Measurements from ENCODE around the gene KIAA1755. TPM values are rescaled to one million over a fixed set of nuclear protein-coding genes. Genes with fewer than 3 reads are reported as not detected.

KIAA1755 gene
- total and polyA plus RNA-seq, 9 of the 15 experiments (the other 6 are each of a cell fraction or from before 2014, with no cell fraction given), result not detected

DNA sequence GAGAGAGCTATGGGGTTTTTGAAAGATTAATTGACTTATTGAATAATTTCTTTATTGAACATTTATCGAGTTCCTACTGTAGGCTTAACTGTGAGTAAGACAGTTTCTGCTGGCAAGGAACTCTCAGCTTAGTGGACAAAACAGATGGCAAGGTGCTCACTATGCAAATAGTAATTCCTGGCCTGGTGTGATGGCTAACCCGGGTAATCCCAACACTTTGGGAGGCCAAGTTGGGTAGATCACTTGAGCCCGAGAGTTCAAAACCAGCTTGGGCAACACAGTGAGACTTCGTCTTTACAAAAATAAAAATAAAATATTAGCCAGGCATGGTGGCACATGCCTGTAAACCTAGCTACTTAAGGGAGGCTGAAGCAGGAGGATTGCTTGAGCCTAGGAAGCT is 82.0 kb downstream of the KIAA1755 start (continued):
- TF ChIP-seq, protein P1, sequence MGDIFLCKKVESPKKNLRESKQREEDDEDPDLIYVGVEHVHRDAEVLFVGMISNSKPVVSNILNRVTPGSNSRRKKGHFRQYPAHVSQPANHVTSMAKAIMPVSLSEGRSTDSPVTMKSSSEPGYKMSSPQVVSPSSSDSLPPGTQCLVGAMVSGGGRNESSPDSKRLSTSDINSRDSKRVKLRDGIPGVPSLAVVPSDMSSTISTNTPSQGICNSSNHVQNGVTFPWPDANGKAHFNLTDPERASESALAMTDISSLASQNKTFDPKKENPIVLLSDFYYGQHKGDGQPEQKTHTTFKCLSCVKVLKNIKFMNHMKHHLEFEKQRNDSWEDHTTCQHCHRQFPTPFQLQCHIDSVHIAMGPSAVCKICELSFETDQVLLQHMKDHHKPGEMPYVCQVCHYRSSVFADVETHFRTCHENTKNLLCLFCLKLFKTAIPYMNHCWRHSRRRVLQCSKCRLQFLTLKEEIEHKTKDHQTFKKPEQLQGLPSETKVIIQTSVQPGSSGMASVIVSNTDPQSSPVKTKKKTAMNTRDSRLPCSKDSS (IDR thresholded peaks at IDR 0.05; ENCODE audit: low read depth, partially characterized antibody), result no peak
- TF ChIP-seq TCF7L2 (IDR thresholded peaks at IDR 0.05; ENCODE audit: low read depth, low read length), result no peak
- no peak for TF ChIP-seq USF1 (CRISPR knock-in tag; IDR thresholded peaks at IDR 0.05)
- TF ChIP-seq PTRF (tag; IDR thresholded peaks at IDR 0.05), result no peak
- TF ChIP-seq, protein P2, sequence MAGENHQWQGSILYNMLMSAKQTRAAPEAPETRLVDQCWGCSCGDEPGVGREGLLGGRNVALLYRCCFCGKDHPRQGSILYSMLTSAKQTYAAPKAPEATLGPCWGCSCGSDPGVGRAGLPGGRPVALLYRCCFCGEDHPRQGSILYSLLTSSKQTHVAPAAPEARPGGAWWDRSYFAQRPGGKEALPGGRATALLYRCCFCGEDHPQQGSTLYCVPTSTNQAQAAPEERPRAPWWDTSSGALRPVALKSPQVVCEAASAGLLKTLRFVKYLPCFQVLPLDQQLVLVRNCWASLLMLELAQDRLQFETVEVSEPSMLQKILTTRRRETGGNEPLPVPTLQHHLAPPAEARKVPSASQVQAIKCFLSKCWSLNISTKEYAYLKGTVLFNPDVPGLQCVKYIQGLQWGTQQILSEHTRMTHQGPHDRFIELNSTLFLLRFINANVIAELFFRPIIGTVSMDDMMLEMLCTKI (IDR thresholded peaks at IDR 0.05; ENCODE audit: partially characterized antibody), result no peak

DNA sequence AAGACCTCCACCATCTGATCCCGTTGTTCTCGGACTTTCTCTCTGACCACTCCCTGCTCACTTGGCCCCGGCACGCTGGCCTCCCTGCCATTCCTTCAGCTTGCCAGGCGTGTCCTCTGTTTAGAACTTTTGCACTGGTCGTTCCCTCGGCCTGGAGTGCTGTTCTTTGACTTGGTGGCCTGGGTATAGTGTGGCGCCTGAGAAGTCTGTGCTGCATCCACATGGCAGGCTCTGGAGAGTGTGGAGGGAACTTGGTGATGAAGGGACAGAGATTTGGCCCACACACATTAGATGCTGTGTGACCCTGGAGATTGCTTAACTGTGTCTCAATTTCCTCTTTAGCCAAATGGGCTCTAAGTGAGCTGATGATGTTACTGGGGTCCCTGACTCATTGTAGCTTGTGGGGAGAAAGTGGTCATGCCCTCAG is 82.5 kb downstream of the KIAA1755 start:
- FAIRE-seq (no peak), DNase-seq (ENCODE audit: extremely low read depth in 1 of 4, low spot score in 3 of 4) (no peak), ATAC-seq (no peak)
- WGBS (ENCODE audit: insufficient coverage, low coverage, missing lambda C conversion rate), result 5% methylated on average over 8 of the region's 8 CpGs
- Histone ChIP-seq H3K9me3 (replicated peaks; ENCODE audit: control insufficient read depth, insufficient read depth, low read depth, low read length) (no peaks in the 10 kb centered on the region), H3K79me2 (ENCODE audit: control insufficient read depth, insufficient read depth, low read length) (no peaks in the 10 kb centered on the region), H3K4me3 (no peak overlapping the region), H3K9me1 (ENCODE audit: control insufficient read depth, insufficient read depth, low read length) (no peaks in the 10 kb centered on the region), H3K27me3 (ENCODE audit: control insufficient read depth in 2 of 2, insufficient read depth in 2 of 2, low read length in 2 of 2) (peaks cover 31 to 45% of the 10 kb centered on the region in 2 experiments; a peak in 4 of 5 replicates), H3K9ac (ENCODE audit: insufficient read depth in 1 of 2, low read depth in 2 of 2, low read length in 2 of 2) (no peak overlapping the region), H3K4me2 (ENCODE audit: insufficient read depth, low read length) (no peak overlapping the region), H3K27ac (ENCODE audit: extremely low read depth, low read depth, low read length) (no peak overlapping the region), H3K36me3 (ENCODE audit: control insufficient read depth, insufficient read depth, low read length) (no peaks in the 10 kb centered on the region), H2AFZ (ENCODE audit: low read depth, low read length) (no peak overlapping the region), H4K20me1 (replicated peaks; ENCODE audit: control insufficient read depth, insufficient read depth, low read length) (0 out of 2 replicates have a peak, but pooled peaks cover 7% of the 10 kb centered on the region), H3K4me1 (replicated peaks in 1 of 2; ENCODE audit: control insufficient read depth in 2 of 2, insufficient read depth in 2 of 2, low read length in 2 of 2) (peaks cover 5 to 6% of the 10 kb centered on the region in 2 experiments; a peak in 2 of 5 replicates)
- intact Hi-C loops (cut with micrococcal nuclease), result no loop called here
- ChIA-PET POLR2A (interaction anchor here (1.0 kb wide), 1 partner anchor 14 kb away, joined by 3 read pairs; no protein-coding TSS in a partner anchor), CTCF (ENCODE audit: low intra/inter-chr PET ratio) (no interaction called here)
- BruUV-seq (replicated peaks), result no TSS peak
- in situ Hi-C loops (cut with MboI), result no loop called here
- TF ChIP-seq, protein P3, sequence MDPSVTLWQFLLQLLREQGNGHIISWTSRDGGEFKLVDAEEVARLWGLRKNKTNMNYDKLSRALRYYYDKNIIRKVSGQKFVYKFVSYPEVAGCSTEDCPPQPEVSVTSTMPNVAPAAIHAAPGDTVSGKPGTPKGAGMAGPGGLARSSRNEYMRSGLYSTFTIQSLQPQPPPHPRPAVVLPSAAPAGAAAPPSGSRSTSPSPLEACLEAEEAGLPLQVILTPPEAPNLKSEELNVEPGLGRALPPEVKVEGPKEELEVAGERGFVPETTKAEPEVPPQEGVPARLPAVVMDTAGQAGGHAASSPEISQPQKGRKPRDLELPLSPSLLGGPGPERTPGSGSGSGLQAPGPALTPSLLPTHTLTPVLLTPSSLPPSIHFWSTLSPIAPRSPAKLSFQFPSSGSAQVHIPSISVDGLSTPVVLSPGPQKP (CRISPR knock-in tag; IDR thresholded peaks at IDR 0.05), result no peak
- TF ChIP-seq HSF4 (CRISPR knock-in tag; IDR thresholded peaks at IDR 0.05; ENCODE audit: borderline replicate concordance) (no peak), KLF10 (CRISPR knock-in tag; IDR thresholded peaks at IDR 0.05) (no peak), MCM7 (IDR thresholded peaks at IDR 0.05) (no peak), SMARCB1 (IDR thresholded peaks at IDR 0.05; ENCODE audit: insufficient read length, low read depth) (no peak), TEAD4 (IDR thresholded peaks at IDR 0.05; ENCODE audit: low read length) (no peak), TEAD4 (CRISPR knock-in tag; IDR thresholded peaks at IDR 0.05; ENCODE audit: borderline replicate concordance) (no peak), ZNF785 (CRISPR knock-in tag; IDR thresholded peaks at IDR 0.05) (no peak), SNIP1 (IDR thresholded peaks at IDR 0.05; ENCODE audit: low read depth) (no peak), SREBF2 (CRISPR knock-in tag; IDR thresholded peaks at IDR 0.05) (no peak)
- TF ChIP-seq, protein P4, sequence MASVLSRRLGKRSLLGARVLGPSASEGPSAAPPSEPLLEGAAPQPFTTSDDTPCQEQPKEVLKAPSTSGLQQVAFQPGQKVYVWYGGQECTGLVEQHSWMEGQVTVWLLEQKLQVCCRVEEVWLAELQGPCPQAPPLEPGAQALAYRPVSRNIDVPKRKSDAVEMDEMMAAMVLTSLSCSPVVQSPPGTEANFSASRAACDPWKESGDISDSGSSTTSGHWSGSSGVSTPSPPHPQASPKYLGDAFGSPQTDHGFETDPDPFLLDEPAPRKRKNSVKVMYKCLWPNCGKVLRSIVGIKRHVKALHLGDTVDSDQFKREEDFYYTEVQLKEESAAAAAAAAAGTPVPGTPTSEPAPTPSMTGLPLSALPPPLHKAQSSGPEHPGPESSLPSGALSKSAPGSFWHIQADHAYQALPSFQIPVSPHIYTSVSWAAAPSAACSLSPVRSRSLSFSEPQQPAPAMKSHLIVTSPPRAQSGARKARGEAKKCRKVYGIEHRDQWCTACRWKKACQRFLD (CRISPR knock-in tag; IDR thresholded peaks at IDR 0.05), result no peak

Measured in K562 (cell line).